HG02588 (cell line): ENCODE data around the gene ELMO1.

Source experiments
- ATAC-seq: cut with Tn5 transposase; IDR thresholded peaks from one replicate; pipeline ENCODE4 v1.9.1; 2021; ENCODE audit warnings: mild to moderate bottlenecking, moderate library complexity; ENCODE audit not compliant: unreplicated experiment

ELMO1 gene

DNA sequence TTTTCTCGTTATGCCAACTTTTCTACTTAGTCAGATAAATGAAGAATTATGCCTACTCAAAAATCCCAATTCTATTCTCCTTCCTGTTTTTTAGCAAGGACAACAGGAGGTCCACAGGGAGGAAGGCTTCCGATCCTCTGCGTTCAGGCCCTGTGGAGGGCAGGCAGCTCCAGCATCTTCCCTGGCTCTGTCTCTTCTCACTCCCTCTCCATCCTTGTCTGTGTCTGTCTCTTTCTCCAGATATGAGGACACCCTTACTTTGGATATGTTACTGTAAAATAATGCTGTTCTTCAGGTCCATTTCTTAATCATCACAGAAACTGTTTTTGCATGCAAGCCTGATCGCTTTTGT is 166.6 kb downstream of the ELMO1 start:
- ATAC-seq = no peak

- no peak for ATAC-seq
These were observed 167.1 kb downstream of the ELMO1 start for GRCh38 chr7:37281368-37282092.

GRCh38 chr7:37277513-37277912 is 171.2 kb downstream of the ELMO1 start:
- ATAC-seq = no peak

- no peak for ATAC-seq
These were observed 173.5 kb downstream of the ELMO1 start for GRCh38 chr7:37275078-37275710.

DNA sequence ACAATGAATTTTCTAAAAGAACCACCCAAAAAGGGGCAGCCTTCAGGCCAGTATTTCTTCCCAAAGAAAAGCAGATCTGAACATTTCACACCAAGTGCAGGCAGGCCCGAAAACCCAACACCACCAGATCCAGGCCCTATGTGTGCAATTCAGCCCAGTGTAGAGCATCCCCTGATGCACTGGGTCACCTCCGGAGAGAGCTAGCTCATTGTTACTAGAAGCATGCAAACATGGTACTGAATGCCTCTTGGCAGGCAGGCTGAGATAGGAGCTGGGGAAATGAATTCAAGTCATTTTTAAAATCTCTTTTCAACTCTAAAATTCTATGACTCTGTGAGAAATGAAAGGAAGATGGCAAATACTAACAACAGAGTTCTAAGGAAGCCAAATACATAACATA is 174.8 kb downstream of the ELMO1 start:
- ATAC-seq = no peak

GRCh38 chr7:37269711-37270508 is 178.8 kb downstream of the ELMO1 start:
- no peak for ATAC-seq

DNA sequence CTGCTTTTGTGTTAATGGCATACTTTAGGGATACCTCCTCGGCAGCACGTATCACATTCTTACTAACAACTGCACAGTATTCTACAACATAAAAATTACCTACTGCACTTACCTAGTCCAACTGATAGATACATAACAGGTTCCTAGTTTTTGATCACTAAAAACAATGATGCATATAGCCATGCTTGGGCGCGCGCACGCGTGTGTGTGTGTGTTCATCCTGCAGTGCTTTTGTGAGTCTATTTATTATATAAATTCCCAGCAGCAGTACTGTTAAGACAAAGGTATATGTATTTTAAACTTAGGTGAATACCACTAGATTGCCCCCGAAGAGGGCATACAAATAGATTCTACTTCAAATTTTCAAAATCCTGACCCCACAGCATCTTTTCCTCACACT is 181.4 kb downstream of the ELMO1 start:
- ATAC-seq = no peak

GRCh38 chr7:37265876-37266275 is 182.8 kb downstream of the ELMO1 start:
- no peak for ATAC-seq

- no peak for ATAC-seq
These were observed 183.7 kb downstream of the ELMO1 start for GRCh38 chr7:37265006-37265405.

- ATAC-seq = no peak
These were observed 186.5 kb downstream of the ELMO1 start for GRCh38 chr7:37262181-37262580.

DNA sequence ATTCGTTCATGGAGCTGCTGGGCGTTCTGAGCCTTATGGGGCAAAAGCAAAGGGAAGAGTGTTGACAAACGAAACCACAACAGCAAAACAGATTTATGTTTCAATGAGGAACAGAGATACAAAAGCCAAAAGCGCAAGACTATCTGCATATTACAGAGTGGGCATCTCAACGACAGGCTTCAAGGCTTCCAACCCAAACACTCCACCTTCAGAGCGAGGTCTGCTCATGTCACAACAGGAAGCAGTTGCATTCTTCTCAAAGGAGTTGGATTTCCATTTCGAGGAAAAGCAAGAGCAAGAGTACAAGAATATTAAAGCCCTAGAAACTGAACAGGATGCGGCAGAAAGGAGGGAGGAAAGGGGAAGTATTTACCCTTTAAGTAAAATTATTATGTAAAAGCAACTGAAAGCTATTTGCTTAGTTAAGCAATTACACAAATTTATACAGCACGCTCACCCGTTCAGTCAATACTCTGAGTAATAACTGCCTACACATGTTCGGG is 189.3 kb downstream of the ELMO1 start:
- ATAC-seq = no peak

GRCh38 chr7:37256631-37257030 is 192.0 kb downstream of the ELMO1 start:
- no peak for ATAC-seq

- no peak for ATAC-seq
These were observed 193.2 kb downstream of the ELMO1 start for GRCh38 chr7:37255327-37255944.

- no peak for ATAC-seq
These were observed 197.4 kb downstream of the ELMO1 start for GRCh38 chr7:37251222-37251621.

DNA sequence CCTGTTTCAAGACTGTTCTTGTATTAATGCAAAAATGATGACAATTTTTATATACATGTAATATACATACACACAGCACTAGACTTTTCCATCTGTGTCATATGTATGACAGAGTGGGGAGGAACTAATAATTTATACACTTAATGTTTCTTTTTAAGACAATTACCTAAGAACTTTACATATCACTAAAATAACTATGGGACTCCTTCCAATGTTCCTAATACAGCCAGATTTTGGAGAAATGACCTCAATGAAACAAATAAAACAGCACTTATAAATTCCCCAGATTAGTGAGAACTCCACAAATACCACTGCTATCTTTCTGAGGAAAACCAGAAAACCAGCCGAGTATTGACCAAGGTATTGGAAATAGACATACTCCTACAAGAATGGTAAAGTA is 199.4 kb downstream of the ELMO1 start:
- ATAC-seq = no peak

GRCh38 chr7:37248396-37248861 is 200.2 kb downstream of the ELMO1 start:
- no peak for ATAC-seq

- no peak for ATAC-seq
These were observed 200.8 kb downstream of the ELMO1 start for GRCh38 chr7:37247861-37248260.

GRCh38 chr7:37245590-37245989 is 203.1 kb downstream of the ELMO1 start:
- no peak for ATAC-seq

- ATAC-seq = no peak
These were observed 211.8 kb downstream of the ELMO1 start for GRCh38 chr7:37236906-37237305.

GRCh38 chr7:37235813-37236212 is 212.9 kb downstream of the ELMO1 start:
- no peak for ATAC-seq

DNA sequence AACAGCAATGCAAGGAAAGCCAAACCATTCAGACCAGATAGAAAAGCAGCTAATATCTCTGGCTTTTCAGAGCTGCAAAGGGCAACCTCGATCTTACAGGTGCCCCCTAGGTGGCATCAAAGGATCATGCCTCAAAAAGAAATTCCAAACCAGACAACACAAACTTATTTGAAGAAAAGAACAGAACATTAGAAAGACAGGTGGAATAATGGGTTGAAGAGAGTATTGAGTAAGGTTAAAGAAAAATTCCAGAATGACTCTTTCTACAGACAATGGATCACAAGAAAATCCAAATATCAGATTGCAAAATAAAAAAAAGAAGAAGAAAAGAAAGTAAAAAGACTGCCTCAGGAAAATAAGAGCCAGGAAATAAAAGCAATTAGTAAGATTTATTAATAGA is 213.7 kb downstream of the ELMO1 start:
- no peak for ATAC-seq
